Measurements from ENCODE around the gene JMJD1C.

DNA sequence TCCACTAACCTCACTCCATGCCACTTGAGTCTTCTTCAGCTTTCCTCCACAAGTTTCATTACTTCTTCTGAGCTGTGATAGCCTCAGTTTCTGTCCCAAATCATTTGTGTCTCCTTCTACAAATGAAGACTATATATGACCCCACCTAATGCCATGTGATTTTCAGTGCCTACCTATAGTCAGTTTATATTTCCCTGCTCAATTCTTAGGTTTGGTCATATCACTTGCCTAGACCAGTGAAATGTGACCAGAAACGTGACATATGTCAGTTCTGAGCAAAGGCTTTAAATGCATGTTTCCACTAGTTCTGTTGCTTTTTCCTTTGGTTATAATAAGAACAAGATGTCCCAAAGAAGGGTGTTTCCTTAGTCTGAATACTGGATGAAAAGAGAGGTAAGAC lies 30.8 kb upstream of the JMJD1C start:
- TF ChIP-seq GATA2 (IDR thresholded peaks at IDR 0.05; ENCODE audit: low read depth, low read length) (no peak), GATA3 (IDR thresholded peaks at IDR 0.05; ENCODE audit: low read depth, low read length) (no peak)

All from SH-SY5Y (cell line).